ENCODE data around the gene SLC66A1. TPM values are rescaled to one million over a fixed set of nuclear protein-coding genes. Genes with fewer than 3 reads are reported as not detected.
A peak's percentile ranks its signal among the peaks of the same experiment; 100 is the strongest.

Gene SLC66A1
- total and polyA plus RNA-seq, 9 of the 15 experiments (the other 6 are each of a cell fraction or from before 2014, with no cell fraction given): 1.2 to 40.8 (median 18.6) TPM

GRCh38 chr1:19300211-19300610 is 11.9 kb upstream of the SLC66A1 start (continued):
- TF ChIP-seq RBM34 (IDR thresholded peaks at IDR 0.05; ENCODE audit: borderline replicate concordance, insufficient read depth, low read length) (no peak), ZNF395 (CRISPR knock-in tag; IDR thresholded peaks at IDR 0.05) (no peak), TAL1 (IDR thresholded peaks at IDR 0.05) (no peak), GATAD2A (IDR thresholded peaks at IDR 0.05) (no peak), SNRNP70 (optimal IDR thresholded peaks at IDR 0.05; ENCODE audit: low read depth, low read length) (no peak), FOSL1 (tag; conservative IDR thresholded peaks at IDR 0.05) (0 out of 2 replicates have a peak, but pooled peaks have one; percentile 12), USF1 (CRISPR knock-in tag; IDR thresholded peaks at IDR 0.05) (peak; percentile 90), FOS (IDR thresholded peaks at IDR 0.05; ENCODE audit: extremely low read depth, insufficient read length) (no peak), SAFB2 (IDR thresholded peaks at IDR 0.05; ENCODE audit: borderline replicate concordance, low read depth, low read length, severe bottlenecking) (no peak), ZNF586 (CRISPR knock-in tag; conservative IDR thresholded peaks at IDR 0.05) (no peak), VEZF1 (CRISPR knock-in tag; IDR thresholded peaks at IDR 0.05) (no peak), MYC (IDR thresholded peaks at IDR 0.05; ENCODE audit: low read depth, low read length) (peak; percentile 87), MYC (CRISPR knock-in tag; IDR thresholded peaks at IDR 0.05; ENCODE audit: borderline replicate concordance, low read depth) (no peak), ZNF354B (CRISPR knock-in tag; IDR thresholded peaks at IDR 0.05) (no peak), XRCC4 (IDR thresholded peaks at IDR 0.05; ENCODE audit: extremely low read depth, insufficient read depth, insufficient read length) (no peak)
- TF ChIP-seq, protein P1, sequence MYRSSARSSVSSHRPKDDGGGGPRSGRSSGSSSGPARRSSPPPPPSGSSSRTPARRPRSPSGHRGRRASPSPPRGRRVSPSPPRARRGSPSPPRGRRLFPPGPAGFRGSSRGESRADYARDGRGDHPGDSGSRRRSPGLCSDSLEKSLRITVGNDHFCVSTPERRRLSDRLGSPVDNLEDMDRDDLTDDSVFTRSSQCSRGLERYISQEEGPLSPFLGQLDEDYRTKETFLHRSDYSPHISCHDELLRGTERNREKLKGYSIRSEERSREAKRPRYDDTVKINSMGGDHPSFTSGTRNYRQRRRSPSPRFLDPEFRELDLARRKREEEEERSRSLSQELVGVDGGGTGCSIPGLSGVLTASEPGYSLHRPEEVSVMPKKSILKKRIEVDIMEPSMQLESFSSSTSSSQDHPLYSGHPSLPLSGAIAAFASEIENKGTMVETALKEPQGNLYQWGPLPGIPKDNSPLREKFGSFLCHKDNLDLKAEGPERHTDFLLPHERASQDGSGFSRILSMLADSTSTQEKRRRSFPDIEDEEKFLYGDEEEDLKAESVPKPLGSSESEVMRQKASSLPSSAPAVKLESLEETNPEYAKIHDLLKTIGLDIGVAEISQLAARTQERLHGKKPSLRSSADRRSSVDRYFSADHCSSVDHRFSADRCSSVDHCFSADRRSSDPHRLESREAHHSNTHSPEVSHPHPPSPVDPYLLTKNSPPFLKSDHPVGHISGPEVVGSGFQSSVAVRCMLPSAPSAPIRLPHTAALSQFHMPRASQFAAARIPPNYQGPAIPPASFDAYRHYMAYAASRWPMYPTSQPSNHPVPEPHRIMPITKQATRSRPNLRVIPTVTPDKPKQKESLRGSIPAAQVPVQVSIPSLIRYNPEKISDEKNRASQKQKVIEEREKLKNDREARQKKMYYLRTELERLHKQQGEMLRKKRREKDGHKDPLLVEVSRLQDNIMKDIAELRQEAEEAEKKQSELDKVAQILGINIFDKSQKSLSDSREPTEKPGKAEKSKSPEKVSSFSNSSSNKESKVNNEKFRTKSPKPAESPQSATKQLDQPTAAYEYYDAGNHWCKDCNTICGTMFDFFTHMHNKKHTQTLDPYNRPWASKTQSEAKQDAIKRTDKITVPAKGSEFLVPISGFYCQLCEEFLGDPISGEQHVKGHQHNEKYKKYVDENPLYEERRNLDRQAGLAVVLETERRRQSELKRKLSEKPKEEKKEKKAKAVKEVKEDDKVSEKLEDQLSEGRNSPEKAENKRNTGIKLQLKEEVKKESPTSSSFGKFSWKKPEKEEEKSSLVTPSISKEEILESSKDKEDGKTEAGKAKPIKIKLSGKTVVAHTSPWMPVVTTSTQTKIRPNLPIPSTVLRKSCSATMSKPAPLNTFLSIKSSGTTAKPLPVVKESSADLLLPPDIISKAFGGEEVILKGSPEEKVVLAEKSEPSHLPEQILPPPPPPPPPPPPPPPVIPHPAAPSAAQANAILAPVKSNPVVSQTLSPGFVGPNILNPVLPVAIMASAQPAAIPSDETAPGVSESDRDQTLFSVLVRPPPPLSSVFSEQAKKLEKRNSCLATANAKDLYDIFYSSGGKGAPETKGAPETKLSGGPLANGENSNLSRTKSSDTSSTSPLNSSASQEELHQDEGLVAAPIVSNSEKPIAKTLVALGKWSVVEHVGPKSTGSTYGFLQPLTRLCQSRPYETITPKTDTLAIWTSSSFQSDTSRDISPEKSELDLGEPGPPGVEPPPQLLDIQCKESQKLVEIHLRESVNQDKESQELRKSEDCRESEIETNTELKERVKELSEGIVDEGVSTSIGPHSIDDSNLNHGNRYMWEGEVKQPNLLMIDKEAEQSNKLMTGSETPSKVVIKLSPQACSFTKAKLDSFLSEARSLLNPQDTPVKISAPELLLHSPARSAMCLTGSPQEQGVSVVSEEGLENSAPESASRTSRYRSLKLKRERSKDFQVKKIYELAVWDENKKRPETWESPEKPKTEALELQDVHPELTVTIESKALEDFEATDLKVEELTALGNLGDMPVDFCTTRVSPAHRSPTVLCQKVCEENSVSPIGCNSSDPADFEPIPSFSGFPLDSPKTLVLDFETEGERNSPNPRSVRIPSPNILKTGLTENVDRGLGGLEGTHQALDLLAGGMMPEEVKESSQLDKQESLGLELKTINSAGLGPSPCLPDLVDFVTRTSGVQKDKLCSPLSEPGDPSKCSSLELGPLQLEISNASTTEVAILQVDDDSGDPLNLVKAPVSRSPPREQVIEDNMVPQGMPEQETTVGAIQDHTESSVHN (IDR thresholded peaks at IDR 0.05; ENCODE audit: borderline replicate concordance in 1 of 2, low read depth in 1 of 2): peak in 1 of 2 experiments; percentile 85; a peak in 2 of 4 replicates

Data from K562 (cell line).